Activated CD4-positive, alpha-beta memory T cell treated with anti-CD3 and anti-CD28 coated beads, Interleukin-2, amount 10 ng/mL, durations not matched to agents 7 days and 5 days (primary cell): ENCODE results near the gene FCMR. TPM values are rescaled to one million over a fixed set of nuclear protein-coding genes. Genes with fewer than 3 reads are reported as not detected.

Experiments used
- CTCF ChIA-PET: fragments of 350-600 bp; sonication (Branson Sonifier 250); formaldehyde crosslinking; loops from one replicate; lab custom pipeline; 2021; ENCODE audit warnings: antibody characterized with exemption, inconsistent platforms; lab: Charles Lee
- POLR2A ChIA-PET: fragments of 350-600 bp; sonication (Branson Sonifier 250); formaldehyde crosslinking; loops from one replicate; lab custom pipeline; 2021; ENCODE audit warnings: antibody characterized with exemption; lab: Charles Lee
- DNase-seq: peaks from one replicate; pipeline ENCODE4 v3.0.0-alpha.2; 2020
- H3K27ac Mint-ChIP-seq: one replicate; pipeline ENCODE4 v1.8.0; 2021; ENCODE audit warnings: mild to moderate bottlenecking, mixed read lengths
- H3K27me3 Mint-ChIP-seq: one replicate; pipeline ENCODE4 v1.8.0; 2021; ENCODE audit warnings: mixed read lengths
- H3K36me3 Mint-ChIP-seq: one replicate; pipeline ENCODE4 v1.8.0; 2021; ENCODE audit warnings: low read depth, mixed read lengths
- H3K4me1 Mint-ChIP-seq: one replicate; pipeline ENCODE4 v1.8.0; 2021; ENCODE audit warnings: mixed read lengths
- H3K4me3 Mint-ChIP-seq: one replicate; pipeline ENCODE4 v1.8.0; 2021; ENCODE audit warnings: mild to moderate bottlenecking, mixed read lengths
- H3K9me3 Mint-ChIP-seq: one replicate; pipeline ENCODE4 v1.8.0; 2021; ENCODE audit warnings: mixed read lengths
- total RNA-seq, 2 experiments: library from RNA; stranded (reverse); gene quantifications; one replicate each; pipeline ENCODE4 v1.2.3, GENCODE V29; 2021

Gene FCMR
- total RNA-seq, 2 experiments from 2014 or later = 117 to 121 TPM

DNA sequence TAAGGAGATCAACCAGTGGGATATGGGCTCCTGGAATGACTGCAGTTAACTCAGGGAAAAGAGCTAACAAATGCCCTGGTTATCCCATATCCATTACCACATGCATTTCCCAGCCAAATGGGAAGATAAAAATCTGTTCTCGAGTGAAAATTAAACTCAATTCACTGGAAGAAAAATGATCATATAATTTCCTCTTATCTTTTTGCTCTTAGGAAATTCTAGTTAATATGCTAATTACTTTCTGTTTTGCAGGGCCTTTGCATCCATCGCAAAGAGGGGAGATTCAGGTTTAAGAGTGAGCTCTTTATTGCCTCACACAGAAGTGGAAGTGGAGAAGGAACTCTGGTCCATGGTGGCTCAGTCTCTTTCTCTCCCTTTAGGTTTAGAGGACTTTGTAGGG is 28.4 kb downstream of the FCMR start:
- Mint-ChIP-seq H3K36me3 (no peaks in the 10 kb centered on the region), H3K4me1 (peaks cover 40% of the 10 kb centered on the region), H3K9me3 (no peaks in the 10 kb centered on the region), H3K27me3 (peaks cover under 1% of the 10 kb centered on the region), H3K27ac (no peak overlapping the region), H3K4me3 (no peak overlapping the region)
- CTCF ChIA-PET = interaction anchor here (0.6 to 3.3 kb wide), 2 partner anchors 10 to 19 kb away, joined by 3 to 12 read pairs; no protein-coding TSS in a partner anchor
- POLR2A ChIA-PET = no interaction called here
- DNase-seq = no peak

DNA sequence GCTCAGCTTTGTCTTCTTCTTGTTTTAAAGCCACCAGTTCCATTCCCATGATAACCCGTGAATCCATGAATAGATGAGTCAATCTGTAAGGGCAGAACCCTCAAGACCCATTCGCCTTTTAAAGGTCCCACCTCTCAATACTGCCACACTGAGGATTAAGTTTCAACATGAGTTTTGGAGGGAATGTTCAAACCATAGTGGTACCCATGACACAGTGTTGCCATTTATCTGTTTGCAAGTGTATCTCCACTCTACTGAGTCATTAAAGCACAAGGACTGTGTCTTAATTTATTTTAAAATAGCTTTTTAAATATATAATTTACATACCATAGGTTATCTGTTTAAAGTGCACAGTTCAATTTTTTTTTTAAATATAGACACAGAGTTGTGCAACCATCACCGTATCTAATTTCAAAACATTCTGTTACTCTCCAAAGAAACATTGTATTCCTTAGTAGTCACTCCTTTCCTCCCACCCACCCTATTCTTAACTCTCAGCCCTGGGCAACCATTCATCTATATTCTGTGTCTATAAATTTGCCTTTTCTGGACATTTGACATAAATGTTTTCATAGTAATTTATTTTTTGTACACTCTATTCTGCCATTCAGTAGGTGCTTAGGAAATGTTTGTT is 29.3 kb downstream of the FCMR start:
- DNase-seq = no peak
- CTCF ChIA-PET = interaction anchor here (3.3 kb wide), 1 partner anchor 20 kb away, joined by 12 read pairs; no protein-coding TSS in a partner anchor
- Mint-ChIP-seq H3K4me3 (no peak overlapping the region), H3K27ac (no peak overlapping the region), H3K4me1 (peaks cover 42% of the 10 kb centered on the region), H3K27me3 (peaks cover 3% of the 10 kb centered on the region), H3K36me3 (no peaks in the 10 kb centered on the region), H3K9me3 (no peaks in the 10 kb centered on the region)
- POLR2A ChIA-PET = no interaction called here

DNA sequence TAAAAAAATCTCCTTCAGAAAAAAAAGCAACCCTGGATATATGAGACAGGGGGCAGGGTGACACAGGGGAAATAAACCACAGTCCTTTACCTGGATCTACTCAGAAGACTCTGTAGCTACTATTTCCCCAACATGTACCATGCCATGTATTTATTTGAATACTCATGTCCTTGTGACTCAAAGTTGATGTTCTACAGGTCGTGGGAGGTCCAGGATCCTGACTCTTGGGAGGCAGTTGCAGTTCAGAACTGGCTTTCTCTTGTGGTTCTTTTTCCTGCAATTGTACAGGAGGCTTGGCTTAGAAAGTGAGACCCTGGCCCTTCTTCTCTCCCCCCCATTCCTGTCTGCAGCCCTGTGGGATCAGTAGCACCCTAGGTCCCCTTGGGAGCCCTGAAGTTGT is 30.3 kb downstream of the FCMR start:
- Mint-ChIP-seq H3K27ac (no peak overlapping the region), H3K4me3 (no peak overlapping the region), H3K27me3 (peaks cover 7% of the 10 kb centered on the region), H3K4me1 (peaks cover 35% of the 10 kb centered on the region), H3K36me3 (no peaks in the 10 kb centered on the region), H3K9me3 (no peaks in the 10 kb centered on the region)
- POLR2A ChIA-PET = no interaction called here
- CTCF ChIA-PET = no interaction called here
- DNase-seq = no peak

DNA sequence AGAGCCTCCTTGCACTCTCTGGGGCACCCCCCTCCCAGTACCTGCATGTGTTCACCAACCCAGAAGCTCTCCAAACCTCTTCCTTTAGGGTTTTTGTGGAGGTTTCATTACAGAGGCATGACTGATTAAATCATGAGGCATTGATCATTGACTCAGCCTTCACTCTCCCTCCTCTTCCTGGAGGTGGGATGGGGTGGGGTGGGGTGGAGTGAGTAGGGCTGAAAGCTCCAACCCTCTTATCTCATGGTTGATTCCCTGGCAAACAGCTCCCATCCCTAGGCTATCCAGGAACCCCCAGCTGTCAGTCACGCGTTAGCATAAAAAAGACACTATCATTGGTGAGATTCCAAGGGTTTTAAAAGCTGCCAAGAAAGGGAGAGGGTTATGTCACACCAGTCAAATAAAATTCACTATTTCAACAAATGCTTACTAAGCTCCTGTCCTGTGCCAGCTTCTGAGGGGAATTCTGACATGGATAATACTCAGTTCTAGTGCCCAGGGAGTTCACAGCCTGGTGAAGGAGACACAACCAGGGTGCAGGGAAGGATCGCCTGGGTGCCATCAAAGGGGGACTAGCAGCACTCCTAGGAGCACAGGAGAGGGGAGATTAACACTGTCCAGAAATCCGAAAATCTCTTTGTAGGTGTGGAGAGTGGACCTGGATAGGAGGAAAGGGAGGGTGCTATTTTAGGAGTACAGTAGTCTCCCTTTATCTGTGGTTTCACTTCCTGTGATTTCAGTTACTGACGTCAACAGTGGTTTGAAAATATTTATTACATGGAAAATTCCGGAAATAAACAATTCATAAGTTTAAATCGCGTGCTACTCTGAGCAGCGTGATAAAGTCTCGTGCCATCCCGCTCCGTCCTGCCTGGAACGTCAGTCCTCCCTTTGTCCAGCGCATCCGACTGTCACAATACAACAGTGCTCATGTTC is 31.3 kb downstream of the FCMR start:
- Mint-ChIP-seq H3K4me1 (peaks cover 35% of the 10 kb centered on the region), H3K9me3 (no peaks in the 10 kb centered on the region), H3K27ac (no peak overlapping the region), H3K36me3 (no peaks in the 10 kb centered on the region), H3K4me3 (no peak overlapping the region), H3K27me3 (peaks cover 11% of the 10 kb centered on the region)
- DNase-seq = no peak
- CTCF ChIA-PET = interaction anchor here (0.9 to 1.1 kb wide), 2 partner anchors 22 to 278 kb away, joined by 3 to 4 read pairs; no protein-coding TSS in a partner anchor
- POLR2A ChIA-PET = no interaction called here

DNA sequence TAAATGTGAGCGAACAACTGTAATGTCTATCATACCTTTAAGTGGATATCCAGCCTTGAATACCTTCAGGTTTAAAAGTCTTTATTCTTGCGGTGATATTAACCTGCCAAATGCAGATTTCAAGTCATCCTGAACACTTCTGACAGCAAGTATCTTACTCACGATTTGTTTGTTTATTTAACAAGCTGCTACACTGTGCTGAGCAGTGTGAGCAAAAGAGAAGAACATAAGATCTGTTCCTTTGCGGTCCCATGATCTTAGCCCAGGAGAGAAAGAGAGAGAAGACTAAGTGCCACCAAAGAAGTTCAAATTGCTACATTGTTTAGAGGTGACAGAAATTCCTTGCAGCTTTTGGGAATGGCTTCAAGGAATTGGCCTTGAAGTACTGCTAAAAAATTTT is 34.0 kb downstream of the FCMR start:
- Mint-ChIP-seq H3K4me3 (no peak overlapping the region), H3K36me3 (no peaks in the 10 kb centered on the region), H3K4me1 (peaks cover 31% of the 10 kb centered on the region), H3K9me3 (no peaks in the 10 kb centered on the region), H3K27ac (no peak overlapping the region), H3K27me3 (peaks cover 16% of the 10 kb centered on the region)
- ChIA-PET CTCF (interaction anchor here (1.2 to 2.2 kb wide), 4 partner anchors 15 to 163 kb away, joined by 3 to 6 read pairs (median 4); no protein-coding TSS in a partner anchor), POLR2A (interaction anchor here (1.0 kb wide), 1 partner anchor 22 kb away, joined by 3 read pairs; no protein-coding TSS in a partner anchor)
- DNase-seq = no peak

DNA sequence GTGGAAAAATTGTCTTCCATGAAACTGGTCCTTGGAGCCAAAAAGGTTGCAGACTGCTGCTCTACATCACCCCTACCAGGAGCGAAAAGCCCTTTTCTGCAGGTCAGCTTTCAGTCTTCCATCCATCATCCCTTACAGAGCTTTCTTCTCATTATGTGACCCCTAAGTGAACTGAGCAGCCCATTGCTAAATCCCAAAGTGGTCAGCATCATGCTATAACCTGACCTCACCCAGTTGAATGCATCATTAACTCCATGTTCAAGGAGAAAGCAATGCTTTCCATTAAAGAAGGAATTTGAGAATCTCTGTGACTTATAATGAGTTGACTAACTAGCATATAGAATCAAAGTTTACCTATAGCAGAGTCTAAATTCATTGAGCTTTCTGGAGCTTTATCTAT is 34.9 kb downstream of the FCMR start:
- H3K9me3 Mint-ChIP-seq = no peaks in the 10 kb centered on the region
- ChIA-PET CTCF (interaction anchor here (1.2 to 2.2 kb wide), 3 partner anchors 25 to 162 kb away, joined by 3 to 6 read pairs (median 4); no protein-coding TSS in a partner anchor), POLR2A (no interaction called here)
- H3K27ac Mint-ChIP-seq = no peak overlapping the region
- H3K27me3 Mint-ChIP-seq = peaks cover 16% of the 10 kb centered on the region
- H3K4me3 Mint-ChIP-seq = no peak overlapping the region
- no peak for DNase-seq
- H3K36me3 Mint-ChIP-seq = no peaks in the 10 kb centered on the region
- H3K4me1 Mint-ChIP-seq = peaks cover 30% of the 10 kb centered on the region

DNA sequence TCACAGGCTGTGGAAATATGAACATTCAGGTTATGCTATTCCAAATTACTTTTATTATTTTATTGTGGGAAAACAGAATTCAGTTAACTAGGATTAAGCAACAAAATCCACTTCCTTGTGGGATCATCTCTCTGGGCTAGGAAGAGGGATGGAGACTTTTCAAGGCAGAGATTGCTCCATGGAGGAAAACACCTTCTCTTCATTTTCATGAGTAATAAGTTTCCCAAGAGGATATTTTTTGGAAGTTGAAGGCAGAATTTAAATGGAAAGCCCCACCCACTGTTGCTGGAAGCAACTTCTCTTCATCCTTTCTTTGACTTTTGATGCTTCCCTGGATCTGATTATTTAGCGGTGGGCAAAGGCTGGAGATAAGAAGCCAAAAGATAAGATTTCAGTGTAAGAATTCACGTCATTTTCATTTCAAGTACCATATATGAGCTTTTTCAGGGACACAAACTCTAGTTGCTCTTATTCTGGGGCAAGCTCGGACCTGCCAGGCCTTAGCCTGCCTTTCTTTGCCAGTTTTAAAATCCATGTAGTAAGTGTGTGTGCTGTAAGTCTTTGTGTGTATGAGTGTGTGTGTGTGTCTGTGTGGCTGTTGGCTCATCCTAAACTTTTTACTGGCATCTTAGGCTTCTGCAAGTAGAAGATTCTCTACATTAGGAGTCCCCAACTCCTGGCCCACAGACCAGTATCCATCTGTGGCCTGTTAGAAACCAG is 36.2 kb downstream of the FCMR start:
- Mint-ChIP-seq H3K27ac (no peak overlapping the region), H3K36me3 (no peaks in the 10 kb centered on the region), H3K9me3 (no peaks in the 10 kb centered on the region), H3K27me3 (peaks cover 16% of the 10 kb centered on the region), H3K4me1 (peaks cover 19% of the 10 kb centered on the region), H3K4me3 (no peak overlapping the region)
- POLR2A ChIA-PET = interaction anchor here (1.3 kb wide), 1 partner anchor 201 kb away, joined by 3 read pairs; the partner anchor contains the start of gene MAPKAPK2
- no peak for DNase-seq
- CTCF ChIA-PET = interaction anchor here (0.7 to 2.5 kb wide), 3 partner anchors 20 to 340 kb away, joined by 3 to 8 read pairs (median 4); partner anchors contain the start of gene IL20

DNA sequence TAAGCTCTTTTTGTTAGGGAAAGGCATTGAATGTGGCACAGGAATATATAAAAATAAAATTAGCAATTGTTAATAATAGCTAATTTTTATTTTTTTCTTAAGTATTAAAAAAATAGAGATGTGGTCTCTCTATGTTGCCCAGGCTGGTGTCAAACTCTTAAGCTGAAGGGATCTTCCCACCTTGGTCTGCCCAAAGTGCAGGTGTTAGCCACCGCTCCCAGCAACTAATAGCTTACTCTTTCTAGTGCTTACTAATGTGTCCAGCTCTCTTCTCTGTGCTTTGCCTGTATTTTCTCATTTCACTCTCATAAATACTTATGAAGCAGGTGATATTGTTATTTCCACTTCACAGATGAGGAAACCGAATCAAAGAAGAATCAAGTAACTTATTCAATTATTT is 37.9 kb downstream of the FCMR start:
- Mint-ChIP-seq H3K4me3 (no peak overlapping the region), H3K9me3 (peaks cover 6% of the 10 kb centered on the region), H3K36me3 (peaks cover 3% of the 10 kb centered on the region), H3K27me3 (peaks cover 16% of the 10 kb centered on the region), H3K4me1 (peaks cover 4% of the 10 kb centered on the region), H3K27ac (no peak overlapping the region)
- DNase-seq = no peak
- ChIA-PET POLR2A (no interaction called here), CTCF (interaction anchor here (0.8 to 2.6 kb wide), 8 partner anchors 9 to 146 kb away, joined by 3 to 8 read pairs (median 4); partner anchors contain the start of gene IL20)

DNA sequence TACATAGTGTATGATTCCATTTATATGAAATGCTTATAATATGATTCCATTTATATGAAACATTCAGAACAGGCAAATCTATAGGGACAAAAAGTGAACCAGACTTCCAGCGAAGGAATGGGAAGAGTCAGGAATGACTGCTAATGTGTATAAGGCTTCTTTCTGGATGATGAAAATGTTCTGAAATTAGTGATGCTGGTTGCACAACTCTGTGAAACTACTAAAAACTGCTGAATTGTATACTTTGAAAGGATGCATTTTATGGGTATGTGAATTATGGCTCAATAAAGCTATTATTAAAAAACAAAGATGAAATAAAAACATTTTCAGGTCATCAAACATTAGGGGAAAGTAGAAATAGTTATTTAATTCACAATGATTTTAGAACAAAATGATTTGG is 38.6 kb downstream of the FCMR start:
- ChIA-PET CTCF (interaction anchor here (0.8 to 2.6 kb wide), 6 partner anchors 10 to 145 kb away, joined by 3 to 8 read pairs (median 4); no protein-coding TSS in a partner anchor), POLR2A (no interaction called here)
- H3K36me3 Mint-ChIP-seq = peaks cover 6% of the 10 kb centered on the region
- no peak for DNase-seq
- H3K27me3 Mint-ChIP-seq = peaks cover 14% of the 10 kb centered on the region
- H3K4me1 Mint-ChIP-seq = peaks cover 2% of the 10 kb centered on the region
- no peak overlapping the region for H3K4me3 Mint-ChIP-seq
- no peak overlapping the region for H3K27ac Mint-ChIP-seq
- H3K9me3 Mint-ChIP-seq = peaks cover 11% of the 10 kb centered on the region

DNA sequence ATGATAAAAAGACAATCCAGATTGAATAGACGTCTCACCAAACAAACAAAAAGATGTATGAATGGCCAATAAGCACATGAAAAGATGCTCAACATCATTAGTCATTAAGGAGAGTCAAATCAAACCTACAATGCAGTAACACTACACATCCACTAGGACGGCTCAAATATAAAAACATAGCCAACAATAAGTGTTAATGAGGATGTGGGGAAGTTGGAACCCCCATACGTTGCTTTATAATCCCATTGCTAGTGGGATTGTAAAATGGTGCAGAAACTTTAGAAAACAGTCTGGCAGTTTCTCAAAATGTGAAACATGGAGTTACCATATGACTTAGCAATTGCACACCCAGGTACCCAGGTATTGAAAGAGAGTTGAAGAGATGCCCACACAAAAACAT is 39.2 kb downstream of the FCMR start:
- Mint-ChIP-seq H3K4me3 (no peak overlapping the region), H3K27ac (no peak overlapping the region), H3K4me1 (no peaks in the 10 kb centered on the region), H3K36me3 (peaks cover 9% of the 10 kb centered on the region), H3K27me3 (peaks cover 15% of the 10 kb centered on the region), H3K9me3 (peaks cover 16% of the 10 kb centered on the region)
- CTCF ChIA-PET = interaction anchor here (2.5 to 2.6 kb wide), 2 partner anchors 27 to 29 kb away, joined by 6 to 8 read pairs; no protein-coding TSS in a partner anchor
- DNase-seq = no peak
- POLR2A ChIA-PET = no interaction called here

DNA sequence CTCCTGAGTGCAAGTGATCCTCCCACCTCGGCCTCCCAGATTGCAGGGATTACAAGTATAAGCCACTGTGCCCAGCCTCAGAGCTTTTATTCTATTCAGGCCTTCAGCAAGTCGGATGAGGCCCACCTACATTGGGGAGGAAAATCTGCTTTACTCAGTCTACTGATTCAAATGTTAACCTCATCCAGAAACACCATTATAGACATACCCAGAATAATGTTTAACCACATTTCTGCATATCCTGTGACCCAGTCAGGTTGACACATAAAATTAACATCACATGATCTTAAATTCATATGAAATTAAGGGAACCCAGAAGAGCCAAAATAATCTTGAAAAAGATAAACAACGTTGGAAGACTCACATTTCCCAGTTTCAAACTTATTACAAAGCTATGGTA is 41.4 kb downstream of the FCMR start:
- ChIA-PET POLR2A (no interaction called here), CTCF (interaction anchor here (1.4 to 2.7 kb wide), 2 partner anchors 19 to 33 kb away, joined by 3 to 10 read pairs; no protein-coding TSS in a partner anchor)
- peaks cover 21% of the 10 kb centered on the region for H3K9me3 Mint-ChIP-seq
- no peak overlapping the region for H3K4me3 Mint-ChIP-seq
- H3K27me3 Mint-ChIP-seq = peaks cover 9% of the 10 kb centered on the region
- H3K27ac Mint-ChIP-seq = no peak overlapping the region
- H3K36me3 Mint-ChIP-seq = peaks cover 19% of the 10 kb centered on the region
- DNase-seq = no peak
- no peaks in the 10 kb centered on the region for H3K4me1 Mint-ChIP-seq

DNA sequence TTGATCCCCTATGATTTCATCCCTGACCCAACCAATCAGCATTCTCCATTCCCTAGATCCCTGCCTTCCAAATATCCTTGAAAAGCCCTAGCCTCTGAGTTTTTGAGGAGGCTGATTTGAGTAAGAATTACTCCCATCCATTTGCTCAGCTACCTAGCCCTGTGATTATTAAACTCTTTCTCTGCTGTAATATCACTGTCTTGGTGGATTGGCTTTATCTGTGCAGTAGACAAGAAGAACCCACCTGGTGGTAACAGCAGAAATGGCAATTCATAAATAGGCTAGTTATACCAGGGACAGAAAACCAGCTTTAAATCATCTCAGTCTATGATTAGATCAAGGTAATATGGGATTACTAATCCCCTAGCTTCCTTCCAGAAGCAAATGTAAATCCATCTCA is 43.3 kb downstream of the FCMR start:
- ChIA-PET POLR2A (no interaction called here), CTCF (interaction anchor here (0.9 to 2.7 kb wide), 4 partner anchors 14 to 144 kb away, joined by 3 to 10 read pairs (median 4); partner anchors contain the start of gene IL20)
- Mint-ChIP-seq H3K4me1 (no peaks in the 10 kb centered on the region), H3K27me3 (peaks cover 6% of the 10 kb centered on the region), H3K4me3 (no peak overlapping the region), H3K27ac (no peak overlapping the region), H3K36me3 (peaks cover 23% of the 10 kb centered on the region), H3K9me3 (peaks cover 24% of the 10 kb centered on the region)
- no peak for DNase-seq
